Measurements from ENCODE around the gene QPCT. TPM values are rescaled to one million over a fixed set of nuclear protein-coding genes. Genes with fewer than 3 reads are reported as not detected.

QPCT gene
- total and polyA plus RNA-seq, 2 donors from 2014 or later: 10.4 to 16.6 TPM

DNA sequence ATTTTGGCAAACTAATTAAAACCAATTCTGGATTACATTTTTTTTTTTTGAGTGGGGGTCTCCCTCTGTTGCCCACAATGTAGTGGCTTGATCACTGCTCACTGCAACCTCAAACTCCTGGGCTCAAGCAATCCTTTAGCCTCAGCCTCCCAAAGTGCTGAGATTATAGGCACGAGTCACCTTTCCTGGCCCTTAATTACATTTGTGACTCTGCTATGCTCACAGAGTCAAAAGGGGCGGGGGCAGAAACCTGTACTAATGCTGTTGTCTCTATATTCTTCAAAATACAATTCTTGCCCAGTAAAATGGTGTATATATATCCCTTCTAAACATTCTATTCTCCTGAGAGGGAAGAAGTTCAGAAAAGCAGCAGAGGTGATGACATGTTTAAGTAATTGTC, 43.0 kb upstream of the QPCT start:
- no peaks in the 10 kb centered on the region for H3K9me3 ChIP-seq (ENCODE audit: control insufficient read depth in 2 of 3, insufficient read depth in 1 of 3, low read length in 3 of 3)
- H3K36me3 ChIP-seq (ENCODE audit: control insufficient read depth in 2 of 3, insufficient read depth in 3 of 3, low read length in 3 of 3): no peaks in the 10 kb centered on the region
- DNase-seq (no peak), FAIRE-seq (no peak)
- intact Hi-C loops (cut with DNase I): no loop called here
- TF ChIP-seq, protein P1, sequence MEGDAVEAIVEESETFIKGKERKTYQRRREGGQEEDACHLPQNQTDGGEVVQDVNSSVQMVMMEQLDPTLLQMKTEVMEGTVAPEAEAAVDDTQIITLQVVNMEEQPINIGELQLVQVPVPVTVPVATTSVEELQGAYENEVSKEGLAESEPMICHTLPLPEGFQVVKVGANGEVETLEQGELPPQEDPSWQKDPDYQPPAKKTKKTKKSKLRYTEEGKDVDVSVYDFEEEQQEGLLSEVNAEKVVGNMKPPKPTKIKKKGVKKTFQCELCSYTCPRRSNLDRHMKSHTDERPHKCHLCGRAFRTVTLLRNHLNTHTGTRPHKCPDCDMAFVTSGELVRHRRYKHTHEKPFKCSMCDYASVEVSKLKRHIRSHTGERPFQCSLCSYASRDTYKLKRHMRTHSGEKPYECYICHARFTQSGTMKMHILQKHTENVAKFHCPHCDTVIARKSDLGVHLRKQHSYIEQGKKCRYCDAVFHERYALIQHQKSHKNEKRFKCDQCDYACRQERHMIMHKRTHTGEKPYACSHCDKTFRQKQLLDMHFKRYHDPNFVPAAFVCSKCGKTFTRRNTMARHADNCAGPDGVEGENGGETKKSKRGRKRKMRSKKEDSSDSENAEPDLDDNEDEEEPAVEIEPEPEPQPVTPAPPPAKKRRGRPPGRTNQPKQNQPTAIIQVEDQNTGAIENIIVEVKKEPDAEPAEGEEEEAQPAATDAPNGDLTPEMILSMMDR (IDR thresholded peaks at IDR 0.05; ENCODE audit: borderline replicate concordance, extremely low read depth, insufficient read depth): no peak
- H3K27me3 ChIP-seq (ENCODE audit: control insufficient read depth, insufficient read depth, low read length): no peaks in the 10 kb centered on the region
- no peak overlapping the region for H3K27ac ChIP-seq (ENCODE audit: low read depth in 2 of 2, low read length in 2 of 2)
- no peak overlapping the region for H3K4me3 ChIP-seq (ENCODE audit: low read length in 3 of 3)
- H3K4me1 ChIP-seq (ENCODE audit: control insufficient read depth in 2 of 3, insufficient read depth in 2 of 3, low read depth in 1 of 3, low read length in 3 of 3): peaks cover 0 to 2% (median 0%) of the 10 kb centered on the region in 3 donors
- H3K9ac ChIP-seq (ENCODE audit: low read length in 3 of 3): no peak overlapping the region

DNA sequence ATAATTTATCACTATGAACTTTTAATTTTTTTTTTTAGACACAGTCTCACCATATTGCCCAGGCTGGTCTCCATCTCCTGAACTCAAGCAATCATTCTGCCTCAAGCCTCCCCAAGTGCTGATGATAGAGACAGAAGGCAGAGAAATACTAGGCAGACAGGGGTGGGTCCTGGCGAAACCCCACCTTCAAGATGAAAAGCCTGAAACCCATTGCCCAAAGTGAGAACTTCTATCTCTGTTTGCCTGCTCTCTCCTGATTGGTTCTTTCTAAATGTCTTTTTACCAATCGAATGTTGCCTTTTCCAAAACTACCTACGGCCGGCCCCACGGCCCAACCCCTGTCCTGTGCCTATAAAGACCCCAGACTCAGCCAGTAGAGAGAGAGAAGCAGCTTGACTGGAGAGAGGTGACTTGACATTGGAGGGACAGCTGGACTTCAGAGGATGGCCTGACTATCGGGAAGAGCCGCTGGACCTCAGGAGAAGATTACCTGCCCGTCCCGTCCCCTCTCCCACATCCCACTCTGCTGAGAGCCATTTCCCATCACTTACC, 41.7 kb upstream of the QPCT start:
- no peak for FAIRE-seq
- H3K27me3 ChIP-seq (ENCODE audit: control insufficient read depth, insufficient read depth, low read length): no peaks in the 10 kb centered on the region
- no peaks in the 10 kb centered on the region for H3K9me3 ChIP-seq (ENCODE audit: control insufficient read depth in 2 of 3, insufficient read depth in 1 of 3, low read length in 3 of 3)
- TF ChIP-seq, protein P1 (IDR thresholded peaks at IDR 0.05; ENCODE audit: borderline replicate concordance, extremely low read depth, insufficient read depth): no peak
- no peaks in the 10 kb centered on the region for H3K36me3 ChIP-seq (ENCODE audit: control insufficient read depth in 2 of 3, insufficient read depth in 3 of 3, low read length in 3 of 3)
- H3K4me3 ChIP-seq (ENCODE audit: low read length in 3 of 3): no peak overlapping the region
- H3K9ac ChIP-seq (ENCODE audit: low read length in 3 of 3): no peak overlapping the region
- H3K27ac ChIP-seq (ENCODE audit: low read depth in 2 of 2, low read length in 2 of 2): no peak overlapping the region
- intact Hi-C loops (cut with DNase I): no loop called here
- no peak for DNase-seq
- H3K4me1 ChIP-seq (ENCODE audit: control insufficient read depth in 2 of 3, insufficient read depth in 2 of 3, low read depth in 1 of 3, low read length in 3 of 3): peaks cover 0 to 2% (median 0%) of the 10 kb centered on the region in 3 donors

DNA sequence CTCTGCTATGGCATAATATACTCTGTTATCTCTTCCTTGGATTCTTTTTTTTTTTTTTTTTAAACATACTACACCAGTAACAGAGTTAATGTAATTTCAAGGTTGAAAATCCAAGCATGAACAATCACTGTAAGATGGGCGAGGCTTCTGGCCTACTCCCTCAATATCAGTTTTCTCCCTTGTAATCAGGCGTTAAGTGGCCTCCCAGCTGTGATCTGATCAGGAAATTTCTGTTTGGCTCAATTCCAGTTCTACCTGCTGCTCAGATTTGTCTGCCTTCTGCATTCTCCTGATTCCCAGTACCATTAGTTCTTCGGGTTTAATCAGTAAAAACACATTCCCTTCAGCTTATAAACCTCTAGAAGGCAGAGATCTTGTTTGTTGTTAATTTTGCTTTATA, 38.4 kb upstream of the QPCT start:
- intact Hi-C loops (cut with DNase I): no loop called here
- FAIRE-seq: no peak
- Histone ChIP-seq H3K36me3 (ENCODE audit: control insufficient read depth in 2 of 3, insufficient read depth in 3 of 3, low read length in 3 of 3) (peaks cover 0 to 2% (median 0%) of the 10 kb centered on the region in 3 donors), H3K27me3 (ENCODE audit: control insufficient read depth, insufficient read depth, low read length) (no peaks in the 10 kb centered on the region), H3K27ac (ENCODE audit: low read depth in 2 of 2, low read length in 2 of 2) (no peak overlapping the region), H3K4me1 (ENCODE audit: control insufficient read depth in 2 of 3, insufficient read depth in 2 of 3, low read depth in 1 of 3, low read length in 3 of 3) (peaks cover 0 to 2% (median 0%) of the 10 kb centered on the region in 3 donors), H3K9me3 (ENCODE audit: control insufficient read depth in 2 of 3, insufficient read depth in 1 of 3, low read length in 3 of 3) (no peaks in the 10 kb centered on the region), H3K4me3 (ENCODE audit: low read length in 3 of 3) (no peak overlapping the region), H3K9ac (ENCODE audit: low read length in 3 of 3) (no peak overlapping the region)
- TF ChIP-seq, protein P1 (IDR thresholded peaks at IDR 0.05; ENCODE audit: borderline replicate concordance, extremely low read depth, insufficient read depth): no peak
- no peak for DNase-seq

DNA sequence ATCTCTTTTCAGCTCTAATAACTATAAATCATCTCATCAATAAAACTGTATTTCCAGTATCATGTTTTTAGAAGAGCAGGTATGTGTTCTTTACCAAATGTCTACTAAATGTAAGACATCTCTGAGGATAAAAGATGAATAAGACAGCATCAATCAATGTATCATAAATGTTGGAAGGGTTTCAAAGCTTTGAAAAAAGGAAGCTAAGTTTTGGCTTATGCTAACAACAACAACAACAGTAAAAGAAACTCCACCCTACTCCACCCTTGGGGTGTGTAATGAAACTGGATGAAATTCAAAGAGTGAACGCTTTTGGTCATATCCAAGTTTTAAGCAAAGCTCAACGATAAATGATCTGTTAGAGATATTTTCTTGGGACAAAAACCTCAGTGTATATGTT, 36.9 kb upstream of the QPCT start:
- FAIRE-seq: no peak
- Histone ChIP-seq H3K27me3 (ENCODE audit: control insufficient read depth, insufficient read depth, low read length) (no peaks in the 10 kb centered on the region), H3K4me3 (ENCODE audit: low read length in 3 of 3) (no peak overlapping the region), H3K9me3 (ENCODE audit: control insufficient read depth in 2 of 3, insufficient read depth in 1 of 3, low read length in 3 of 3) (no peaks in the 10 kb centered on the region), H3K9ac (ENCODE audit: low read length in 3 of 3) (no peak overlapping the region), H3K4me1 (ENCODE audit: control insufficient read depth in 2 of 3, insufficient read depth in 2 of 3, low read depth in 1 of 3, low read length in 3 of 3) (peaks cover 0 to 2% (median 2%) of the 10 kb centered on the region in 3 donors), H3K27ac (ENCODE audit: low read depth in 2 of 2, low read length in 2 of 2) (no peak overlapping the region), H3K36me3 (ENCODE audit: control insufficient read depth in 2 of 3, insufficient read depth in 3 of 3, low read length in 3 of 3) (peaks cover 0 to 2% (median 0%) of the 10 kb centered on the region in 3 donors)
- intact Hi-C loops (cut with DNase I): no loop called here
- DNase-seq: no peak
- TF ChIP-seq, protein P1 (IDR thresholded peaks at IDR 0.05; ENCODE audit: borderline replicate concordance, extremely low read depth, insufficient read depth): no peak
